Stimulated activated effector memory CD8-positive, alpha-beta T cell treated with anti-CD3 and anti-CD28 coated beads, Interleukin-12 subunit alpha, Interleukin-12 subunit beta, amount 100 ng/mL, for 72 hours (primary cell): ENCODE results near the gene SPANXC.
"Not testable (repeated sequence)": the region's sequence is repeated elsewhere in the genome, so short reads cannot be mapped to it uniquely, and the experiment has no call there.

Source experiments
- ATAC-seq: fragments of 150-1000 bp; cut with Tn5 transposase; 2 replicates; pipeline ENCODE4 v1.10.0; 2021
- DNase-seq, 2 donors: peaks; one replicate each; pipeline ENCODE4 v3.0.0; 2021 to 2022; ENCODE audit warnings: low spot score in 2 of 2
- H3K27ac Mint-ChIP-seq: one replicate; pipeline ENCODE4 v1.8.0; 2022; ENCODE audit warnings: mild to moderate bottlenecking, mixed read lengths
- H3K36me3 Mint-ChIP-seq: one replicate; pipeline ENCODE4 v1.8.0; 2022; ENCODE audit warnings: mild to moderate bottlenecking, mixed read lengths
- H3K4me1 Mint-ChIP-seq: one replicate; pipeline ENCODE4 v1.8.0; 2022; ENCODE audit warnings: mixed read lengths
- H3K4me3 Mint-ChIP-seq: one replicate; pipeline ENCODE4 v1.8.0; 2022; ENCODE audit warnings: mild to moderate bottlenecking, mixed read lengths
- H3K9me3 Mint-ChIP-seq: one replicate; pipeline ENCODE4 v1.8.0; 2022; ENCODE audit warnings: mixed read lengths

The SPANXC gene

DNA sequence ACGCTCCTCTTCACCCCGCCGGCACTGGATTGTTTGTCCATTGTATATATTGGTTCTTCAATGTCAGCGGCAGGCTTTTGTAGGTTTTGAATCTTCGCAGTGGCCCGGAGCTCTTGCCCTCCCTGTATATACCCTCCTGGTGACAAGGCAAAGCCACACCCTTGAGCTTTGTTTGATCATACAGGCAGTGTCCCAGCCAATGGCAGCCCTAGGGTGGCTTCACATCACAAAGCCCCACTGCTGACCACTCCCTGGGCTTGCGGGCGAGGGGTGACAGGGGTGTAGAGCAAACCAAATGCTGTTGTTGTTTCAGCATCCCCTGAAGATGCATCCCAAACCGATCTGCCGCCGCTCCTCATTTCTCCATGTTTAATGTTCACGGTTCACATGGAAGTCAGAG, at the start of gene SPANXC:
Gene SPANXC, minus strand, starts transcription at position 101 of the 400 bp plus-strand sequence. Its CDS starts 60 bp downstream, at position 41.
- H3K27ac Mint-ChIP-seq, DNase-seq, H3K4me1 Mint-ChIP-seq, H3K4me3 Mint-ChIP-seq, H3K9me3 Mint-ChIP-seq, ATAC-seq, H3K36me3 Mint-ChIP-seq: not testable (repeated sequence)

- ATAC-seq (no peak), DNase-seq (no peak)
- H3K9me3 Mint-ChIP-seq, result peaks cover 5% of the 10 kb centered on the region
- H3K4me1 Mint-ChIP-seq, result no peaks in the 10 kb centered on the region
- no peaks in the 10 kb centered on the region for H3K36me3 Mint-ChIP-seq
- H3K27ac Mint-ChIP-seq, result no peak overlapping the region
- no peak overlapping the region for H3K4me3 Mint-ChIP-seq
Measured at GRCh38 chrX:141279476-141279875, 37.2 kb upstream of the SPANXC start.

DNA sequence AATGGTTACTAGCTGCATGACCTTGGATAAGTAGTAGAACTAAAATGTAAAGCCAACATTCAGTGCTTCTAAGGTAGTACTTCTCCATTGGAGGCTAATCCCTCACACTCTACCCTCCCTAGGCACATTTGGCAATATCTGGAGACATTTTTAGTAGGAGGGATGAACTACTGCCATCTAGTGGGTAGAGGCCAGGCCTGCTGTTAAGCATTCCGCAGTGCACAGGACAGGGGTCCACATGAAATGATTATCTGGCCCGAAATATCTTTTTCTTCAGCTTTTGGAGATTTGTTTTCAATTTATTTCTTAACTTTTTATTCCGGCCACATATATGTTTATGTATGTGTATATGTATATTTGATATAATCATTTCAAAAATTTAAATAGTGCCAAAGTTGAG, 36.0 kb upstream of the SPANXC start:
- ATAC-seq, result no peak
- Mint-ChIP-seq H3K9me3 (peaks cover 3% of the 10 kb centered on the region), H3K36me3 (no peaks in the 10 kb centered on the region)

DNA sequence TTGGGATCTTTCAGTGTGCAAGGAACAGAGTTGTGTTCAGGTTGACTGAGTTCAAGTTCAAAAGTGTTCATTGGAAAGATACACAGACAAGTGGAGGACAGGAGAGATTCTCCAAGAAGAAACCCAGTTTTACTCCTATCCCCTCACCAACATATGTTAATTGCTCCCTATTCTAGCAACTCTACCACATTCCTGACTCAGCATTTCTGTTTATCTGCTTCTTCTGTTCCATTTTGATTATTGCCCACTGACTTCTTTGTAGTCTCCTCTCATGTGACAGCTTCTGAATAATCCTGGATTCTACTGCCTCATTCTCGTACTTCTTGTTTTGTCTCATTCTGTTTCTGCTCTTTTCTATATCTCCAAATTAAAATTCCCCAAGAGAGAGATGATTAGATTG, 15.8 kb upstream of the SPANXC start:
- no peaks in the 10 kb centered on the region for H3K36me3 Mint-ChIP-seq
- no peaks in the 10 kb centered on the region for H3K4me1 Mint-ChIP-seq
- no peak overlapping the region for H3K27ac Mint-ChIP-seq
- H3K9me3 Mint-ChIP-seq, result peaks cover 16% of the 10 kb centered on the region
- ATAC-seq (no peak), DNase-seq (no peak)
- no peak overlapping the region for H3K4me3 Mint-ChIP-seq

More for the DNA sequence above, 36.0 kb upstream of the SPANXC start:
- H3K4me1 Mint-ChIP-seq, result no peaks in the 10 kb centered on the region
- H3K4me3 Mint-ChIP-seq, result no peak overlapping the region
- H3K27ac Mint-ChIP-seq, result no peak overlapping the region
- no peak for DNase-seq

GRCh38 chrX:141221611-141222010, 20.7 kb downstream of the SPANXC start:
- ATAC-seq (no peak), DNase-seq (no peak)
- Mint-ChIP-seq H3K9me3 (peaks cover 11% of the 10 kb centered on the region), H3K27ac (no peak overlapping the region), H3K4me1 (no peaks in the 10 kb centered on the region), H3K36me3 (no peaks in the 10 kb centered on the region), H3K4me3 (no peak overlapping the region)

- Mint-ChIP-seq H3K4me3 (no peak overlapping the region), H3K27ac (no peak overlapping the region), H3K36me3 (no peaks in the 10 kb centered on the region), H3K4me1 (no peaks in the 10 kb centered on the region), H3K9me3 (peaks cover 11% of the 10 kb centered on the region)
- no peak for ATAC-seq
- no peak for DNase-seq
Measured at GRCh38 chrX:141220342-141221008, 21.8 kb downstream of the SPANXC start.

- no peak overlapping the region for H3K27ac Mint-ChIP-seq
- ATAC-seq (no peak), DNase-seq (no peak)
- H3K9me3 Mint-ChIP-seq, result peaks cover 3% of the 10 kb centered on the region
- no peaks in the 10 kb centered on the region for H3K4me1 Mint-ChIP-seq
- H3K36me3 Mint-ChIP-seq, result no peaks in the 10 kb centered on the region
- H3K4me3 Mint-ChIP-seq, result no peak overlapping the region
Measured at GRCh38 chrX:141214196-141214595, 28.1 kb downstream of the SPANXC start.

DNA sequence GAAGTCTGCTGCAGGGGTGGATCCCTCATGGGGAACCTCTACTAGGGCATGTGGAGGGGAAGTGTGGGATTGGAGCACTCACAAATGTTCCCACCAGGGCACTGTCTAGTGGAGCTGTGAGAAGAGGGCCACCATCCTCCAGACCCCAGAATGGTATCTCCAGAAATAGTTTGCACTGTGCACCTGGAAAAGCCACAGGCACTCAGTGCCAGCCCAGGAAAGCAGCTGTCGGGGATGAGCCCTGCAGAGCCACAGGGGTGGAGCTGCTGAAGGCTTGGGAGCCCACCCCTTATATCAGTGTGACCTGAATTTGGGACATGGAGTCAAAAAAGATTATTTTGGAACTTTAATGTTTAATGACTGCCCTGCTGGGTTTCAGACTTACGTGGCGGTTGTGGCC, 40.4 kb downstream of the SPANXC start:
- no peak for ATAC-seq

More for the DNA sequence above, 40.4 kb downstream of the SPANXC start:
- no peak overlapping the region for H3K27ac Mint-ChIP-seq
- H3K4me3 Mint-ChIP-seq, result no peak overlapping the region
- H3K36me3 Mint-ChIP-seq, result no peaks in the 10 kb centered on the region
- DNase-seq, result no peak
- no peaks in the 10 kb centered on the region for H3K4me1 Mint-ChIP-seq
- peaks cover 2% of the 10 kb centered on the region for H3K9me3 Mint-ChIP-seq
